Retinal pigment epithelial cell (primary cell): ENCODE results near the gene ABCF1.
"Not testable (repeated sequence)": the region's sequence is repeated elsewhere in the genome, so short reads cannot be mapped to it uniquely, and the experiment has no call there.

Experiments used
- DNase-seq: peaks from one replicate; pipeline ENCODE4 v3.0.0-alpha.2; 2010; ENCODE audit warnings: low read depth
- H3K4me3 ChIP-seq: 2 replicates; pipeline ENCODE4 v1.5.1; 2011; ENCODE audit warnings: mild to moderate bottlenecking, low read length, control low read depth, moderate library complexity
- CTCF ChIP-seq: conservative IDR thresholded peaks from 2 replicates; pipeline ENCODE4 v1.5.1; 2011; ENCODE audit warnings: low read depth, low read length, control low read depth, inconsistent platforms

Gene ABCF1

GRCh38 chr6:30571075-30571761 lies at the start of gene ABCF1:
Gene ABCF1 (plus strand): TSS chr6:30571442. CDS start chr6:30571488, 46 bp downstream.
- no peak for TF ChIP-seq CTCF
- peak within 1 kb of the TSS; percentile 95 for H3K4me3 ChIP-seq

GRCh38 chr6:30521952-30522351 lies 49.3 kb upstream of the ABCF1 start:
- not testable (repeated sequence) for DNase-seq, H3K4me3 ChIP-seq

More at GRCh38 chr6:30571075-30571761, at the start of gene ABCF1:
- DNase-seq: peak; percentile 85

- not testable (repeated sequence) for H3K4me3 ChIP-seq
These were observed 44.8 kb upstream of the ABCF1 start for GRCh38 chr6:30526444-30526843.

GRCh38 chr6:30529349-30529875 lies 41.8 kb upstream of the ABCF1 start:
- DNase-seq, H3K4me3 ChIP-seq: not testable (repeated sequence)

More at GRCh38 chr6:30526444-30526843, 44.8 kb upstream of the ABCF1 start:
- not testable (repeated sequence) for DNase-seq

GRCh38 chr6:30530014-30530413 lies 41.2 kb upstream of the ABCF1 start:
- TF ChIP-seq CTCF: no peak
- no peak overlapping the region for H3K4me3 ChIP-seq
- no peak for DNase-seq

- TF ChIP-seq CTCF: no peak
- DNase-seq: no peak
- H3K4me3 ChIP-seq: no peak overlapping the region
These were observed 37.6 kb upstream of the ABCF1 start for GRCh38 chr6:30533460-30534294.

GRCh38 chr6:30537931-30538330 lies 33.3 kb upstream of the ABCF1 start:
- no peak for DNase-seq
- H3K4me3 ChIP-seq: no peak overlapping the region
- no peak for TF ChIP-seq CTCF

- H3K4me3 ChIP-seq: peak overlapping the region; percentile 42
- no peak for DNase-seq
- TF ChIP-seq CTCF: peak; percentile 100
These were observed 29.5 kb upstream of the ABCF1 start for GRCh38 chr6:30541515-30542403.
